Tibial nerve (tissue), 3 donors: ENCODE results near the gene LTB4R.

Experiments
- CTCF ChIP-seq, 5 experiments: fragments of 200-600 bp in 3 of 5; fragments of 450-650 bp in 2 of 5; sonication (generic) in 3 of 5; IDR thresholded peaks; one replicate each; pipeline ENCODE4 v1.5.1; 2016 to 2019; ENCODE audit warnings: antibody characterized with exemption in 5 of 5, mild to moderate bottlenecking in 3 of 5, moderate library complexity in 2 of 5
- POLR2A ChIP-seq, 2 donors: fragments of 450-650 bp; IDR thresholded peaks; one replicate each; pipeline ENCODE4 v1.6.1; 2017; ENCODE audit warnings: antibody characterized with exemption in 2 of 2, mild to moderate bottlenecking in 2 of 2, moderate library complexity in 2 of 2

GRCh38 chr14:24272467-24272866 is 38.8 kb upstream of the LTB4R start:
- no peak for TF ChIP-seq CTCF (IDR thresholded peaks at IDR 0.05)
- no peak for TF ChIP-seq POLR2A (IDR thresholded peaks at IDR 0.05)
